HepG2 (cell line): Measurements from ENCODE around the gene TTPAL. TPM values are rescaled to one million over a fixed set of nuclear protein-coding genes. Genes with fewer than 3 reads are reported as not detected.

ENCODE experiments used
- CTCF ChIP-seq: sonication (generic); formaldehyde crosslinking; IDR thresholded peaks from 2 replicates; pipeline ENCODE4 v1.5.0; 2020; ENCODE audit warnings: mild to moderate bottlenecking, missing genetic modification reagents, moderate library complexity
- FOXP1 ChIP-seq, 2 experiments: fragments of 450-650 bp in 1 of 2; IDR thresholded peaks; 2 replicates each; pipeline ENCODE4 v1.6.1; 2017 to 2018; ENCODE audit warnings: antibody characterized with exemption in 1 of 2
- HOMEZ ChIP-seq: IDR thresholded peaks from 2 replicates; pipeline ENCODE4 v1.6.1; 2016; ENCODE audit warnings: low read depth
- IRF2 ChIP-seq: IDR thresholded peaks from 2 replicates; pipeline ENCODE4 v1.6.1; 2018; ENCODE audit warnings: missing genetic modification reagents, missing compliant biosample characterization
- JUND ChIP-seq: sonication (generic); formaldehyde crosslinking; IDR thresholded peaks from 2 replicates; pipeline ENCODE4 v1.8.0; 2022; ENCODE audit warnings: mild to moderate bottlenecking, missing genetic modification reagents
- PRDM15 ChIP-seq: sonication (generic); formaldehyde crosslinking; IDR thresholded peaks from 2 replicates; pipeline ENCODE4 v1.4.0; 2020; ENCODE audit warnings: missing genetic modification reagents
- RXRA ChIP-seq: sonication (generic); formaldehyde crosslinking; IDR thresholded peaks from 2 replicates; pipeline ENCODE4 v1.5.1; 2020; ENCODE audit warnings: missing genetic modification reagents
- ZMYM3 ChIP-seq: sonication (generic); formaldehyde crosslinking; IDR thresholded peaks from 2 replicates; pipeline ENCODE4 v1.5.1; 2020; ENCODE audit warnings: mild to moderate bottlenecking, missing genetic modification reagents
- ZNF614 ChIP-seq: IDR thresholded peaks from 2 replicates; pipeline ENCODE4 v1.6.1; 2018; ENCODE audit warnings: missing biosample characterization, missing genetic modification reagents, inconsistent platforms, borderline replicate concordance
- ZNF619 ChIP-seq: sonication (generic); formaldehyde crosslinking; IDR thresholded peaks from 2 replicates; pipeline ENCODE4 v1.4.0; 2020; ENCODE audit warnings: mild to moderate bottlenecking, missing genetic modification reagents
- ZSCAN25 ChIP-seq: sonication (generic); formaldehyde crosslinking; IDR thresholded peaks from 2 replicates; pipeline ENCODE4 v1.8.0; 2022; ENCODE audit warnings: mild to moderate bottlenecking, missing genetic modification reagents
- polyA plus RNA-seq, 8 experiments: library from polyadenylated mRNA; depleted of rRNA in 3 of 8; stranded (reverse) in 7 of 8; unstranded in 1 of 8; fragments of >200 nt; fragmentation: Illumina TruSeq in 4 of 8; extraction: Trizol in 4 of 8; gene quantifications; 2 replicates each; pipeline versions ENCODE4 v1.2.1 to v1.2.3, GENCODE V29; 2011 to 2016; ENCODE audit warnings: low read depth in 4 of 8, missing spikeins in 1 of 8, mixed read lengths in 1 of 8; ENCODE audit not compliant: insufficient read depth in 1 of 8
- total RNA-seq, 5 experiments: library from RNA; depleted of rRNA; stranded (reverse); fragments of >200 nt; fragmentation: Illumina TruSeq; extraction: Trizol; gene quantifications; 2 replicates each; pipeline ENCODE4 v1.2.3, GENCODE V29; 2016; ENCODE audit warnings: low read depth in 1 of 5
- TF ChIP-seq, protein P1 (sequence below): sonication (generic); formaldehyde crosslinking; IDR thresholded peaks from 2 replicates; pipeline ENCODE4 v1.5.1; 2020; ENCODE audit warnings: missing genetic modification reagents, mild to moderate bottlenecking, borderline replicate concordance
- TF ChIP-seq, protein P2 (sequence below): sonication (generic); formaldehyde crosslinking; IDR thresholded peaks from 2 replicates; pipeline ENCODE4 v1.8.0; 2023; ENCODE audit warnings: mild to moderate bottlenecking, missing genetic modification reagents
- TF ChIP-seq, protein P3 (sequence below): sonication (generic); formaldehyde crosslinking; IDR thresholded peaks from 2 replicates; pipeline ENCODE4; 2020; ENCODE audit warnings: missing genetic modification reagents, mild to moderate bottlenecking, borderline replicate concordance

Gene TTPAL
- total and polyA plus RNA-seq, 2 of the 13 experiments (the other 11 are each of a cell fraction or from before 2014, with no cell fraction given) = 4.3 to 18.8 TPM

DNA sequence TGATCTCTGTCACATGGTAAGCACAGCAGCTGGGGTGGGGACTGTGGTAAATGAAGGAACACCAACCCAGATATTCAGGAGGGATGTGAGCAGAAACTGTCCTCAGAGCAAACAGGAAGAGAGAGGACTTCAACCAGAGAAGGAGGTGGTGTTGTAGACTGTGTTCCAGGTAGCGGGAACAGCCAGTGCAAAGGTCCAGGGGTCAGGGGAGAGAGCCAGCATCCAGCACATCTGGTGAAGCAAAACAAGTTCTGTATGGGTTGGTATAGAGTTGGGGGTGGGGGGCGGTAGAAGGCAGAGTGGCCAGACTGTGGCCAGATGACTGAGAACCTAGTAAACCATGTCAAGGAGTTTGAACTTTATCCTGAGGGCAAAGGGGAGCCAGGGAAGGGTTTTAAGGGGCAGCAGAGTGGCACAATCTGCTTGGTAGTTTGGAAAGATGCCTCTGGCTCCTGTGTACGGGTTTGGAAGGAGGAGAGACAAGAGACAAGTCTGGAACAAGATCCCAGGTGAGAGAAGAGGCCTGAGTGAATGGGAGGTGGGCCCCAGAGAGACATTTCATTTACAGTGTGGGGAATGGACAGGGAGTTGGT is 27.8 kb upstream of the TTPAL start (continued):
- TF ChIP-seq, protein P1, sequence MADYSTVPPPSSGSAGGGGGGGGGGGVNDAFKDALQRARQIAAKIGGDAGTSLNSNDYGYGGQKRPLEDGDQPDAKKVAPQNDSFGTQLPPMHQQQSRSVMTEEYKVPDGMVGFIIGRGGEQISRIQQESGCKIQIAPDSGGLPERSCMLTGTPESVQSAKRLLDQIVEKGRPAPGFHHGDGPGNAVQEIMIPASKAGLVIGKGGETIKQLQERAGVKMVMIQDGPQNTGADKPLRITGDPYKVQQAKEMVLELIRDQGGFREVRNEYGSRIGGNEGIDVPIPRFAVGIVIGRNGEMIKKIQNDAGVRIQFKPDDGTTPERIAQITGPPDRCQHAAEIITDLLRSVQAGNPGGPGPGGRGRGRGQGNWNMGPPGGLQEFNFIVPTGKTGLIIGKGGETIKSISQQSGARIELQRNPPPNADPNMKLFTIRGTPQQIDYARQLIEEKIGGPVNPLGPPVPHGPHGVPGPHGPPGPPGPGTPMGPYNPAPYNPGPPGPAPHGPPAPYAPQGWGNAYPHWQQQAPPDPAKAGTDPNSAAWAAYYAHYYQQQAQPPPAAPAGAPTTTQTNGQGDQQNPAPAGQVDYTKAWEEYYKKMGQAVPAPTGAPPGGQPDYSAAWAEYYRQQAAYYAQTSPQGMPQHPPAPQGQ (CRISPR knock-in tag) = no peak
- TF ChIP-seq RXRA (CRISPR knock-in tag) (no peak), IRF2 (0 out of 2 replicates have a peak, but pooled peaks have one; percentile 62), JUND (CRISPR knock-in tag) (no peak), FOXP1 (IDR thresholded peaks at IDR 0.05) (no peak), FOXP1 (CRISPR knock-in tag; IDR thresholded peaks at IDR 0.05) (no peak), ZSCAN25 (no peak; the same call in 1 of the 2 replicates), ZNF619 (CRISPR knock-in tag) (peak; percentile 70; the same call in 1 of the 2 replicates), ZMYM3 (CRISPR knock-in tag) (peak; percentile 98), ZNF614 (CRISPR knock-in tag) (no peak), PRDM15 (CRISPR knock-in tag) (no peak), HOMEZ (no peak), CTCF (CRISPR knock-in tag) (0 out of 2 replicates have a peak, but pooled peaks have one; percentile 6)
- TF ChIP-seq, protein P2, sequence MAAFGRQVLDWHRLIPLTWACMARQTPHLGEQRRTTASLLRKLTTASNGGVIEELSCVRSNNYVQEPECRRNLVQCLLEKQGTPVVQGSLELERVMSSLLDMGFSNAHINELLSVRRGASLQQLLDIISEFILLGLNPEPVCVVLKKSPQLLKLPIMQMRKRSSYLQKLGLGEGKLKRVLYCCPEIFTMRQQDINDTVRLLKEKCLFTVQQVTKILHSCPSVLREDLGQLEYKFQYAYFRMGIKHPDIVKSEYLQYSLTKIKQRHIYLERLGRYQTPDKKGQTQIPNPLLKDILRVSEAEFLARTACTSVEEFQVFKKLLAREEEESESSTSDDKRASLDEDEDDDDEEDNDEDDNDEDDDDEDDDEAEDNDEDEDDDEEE (CRISPR knock-in tag) = 0 out of 2 replicates have a peak, but pooled peaks have one; percentile 32
- TF ChIP-seq, protein P3, sequence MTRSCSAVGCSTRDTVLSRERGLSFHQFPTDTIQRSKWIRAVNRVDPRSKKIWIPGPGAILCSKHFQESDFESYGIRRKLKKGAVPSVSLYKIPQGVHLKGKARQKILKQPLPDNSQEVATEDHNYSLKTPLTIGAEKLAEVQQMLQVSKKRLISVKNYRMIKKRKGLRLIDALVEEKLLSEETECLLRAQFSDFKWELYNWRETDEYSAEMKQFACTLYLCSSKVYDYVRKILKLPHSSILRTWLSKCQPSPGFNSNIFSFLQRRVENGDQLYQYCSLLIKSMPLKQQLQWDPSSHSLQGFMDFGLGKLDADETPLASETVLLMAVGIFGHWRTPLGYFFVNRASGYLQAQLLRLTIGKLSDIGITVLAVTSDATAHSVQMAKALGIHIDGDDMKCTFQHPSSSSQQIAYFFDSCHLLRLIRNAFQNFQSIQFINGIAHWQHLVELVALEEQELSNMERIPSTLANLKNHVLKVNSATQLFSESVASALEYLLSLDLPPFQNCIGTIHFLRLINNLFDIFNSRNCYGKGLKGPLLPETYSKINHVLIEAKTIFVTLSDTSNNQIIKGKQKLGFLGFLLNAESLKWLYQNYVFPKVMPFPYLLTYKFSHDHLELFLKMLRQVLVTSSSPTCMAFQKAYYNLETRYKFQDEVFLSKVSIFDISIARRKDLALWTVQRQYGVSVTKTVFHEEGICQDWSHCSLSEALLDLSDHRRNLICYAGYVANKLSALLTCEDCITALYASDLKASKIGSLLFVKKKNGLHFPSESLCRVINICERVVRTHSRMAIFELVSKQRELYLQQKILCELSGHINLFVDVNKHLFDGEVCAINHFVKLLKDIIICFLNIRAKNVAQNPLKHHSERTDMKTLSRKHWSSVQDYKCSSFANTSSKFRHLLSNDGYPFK (CRISPR knock-in tag) = peak; percentile 54; the same call in 1 of the 2 replicates
